HG03064 (cell line): Measurements from ENCODE around the gene DNLZ.
"Not testable (repeated sequence)": the region's sequence is repeated elsewhere in the genome, so short reads cannot be mapped to it uniquely, and the experiment has no call there.

Experiments
- ATAC-seq: cut with Tn5 transposase; IDR thresholded peaks from one replicate; pipeline ENCODE4 v1.9.1; 2021; ENCODE audit warnings: low read depth; ENCODE audit not compliant: unreplicated experiment

The DNLZ gene

GRCh38 chr9:136361754-136362449 lies 1.6 kb downstream of the DNLZ start:
- no peak for ATAC-seq

- no peak for ATAC-seq
These were observed 2.3 kb downstream of the DNLZ start for GRCh38 chr9:136361047-136361753.

- no peak for ATAC-seq
These were observed 3.5 kb downstream of the DNLZ start for GRCh38 chr9:136359774-136360718.

- ATAC-seq, result no peak
These were observed 4.7 kb downstream of the DNLZ start for GRCh38 chr9:136358888-136359287.

GRCh38 chr9:136358016-136358415 lies 5.5 kb downstream of the DNLZ start:
- ATAC-seq, result no peak

GRCh38 chr9:136357202-136357725 lies 6.3 kb downstream of the DNLZ start:
- ATAC-seq, result no peak

GRCh38 chr9:136355616-136356557 lies 7.7 kb downstream of the DNLZ start:
- no peak for ATAC-seq

- ATAC-seq, result no peak
These were observed 8.9 kb downstream of the DNLZ start for GRCh38 chr9:136354592-136355085.

- ATAC-seq, result no peak
These were observed 9.6 kb downstream of the DNLZ start for GRCh38 chr9:136353757-136354488.

- no peak for ATAC-seq
These were observed 10.5 kb downstream of the DNLZ start for GRCh38 chr9:136353088-136353487.

- no peak for ATAC-seq
These were observed 10.9 kb downstream of the DNLZ start for GRCh38 chr9:136352682-136353081.

GRCh38 chr9:136351868-136352267 lies 11.7 kb downstream of the DNLZ start:
- ATAC-seq, result not testable (repeated sequence)

GRCh38 chr9:136351252-136351800 lies 12.2 kb downstream of the DNLZ start:
- no peak for ATAC-seq

- ATAC-seq, result no peak
These were observed 14.0 kb downstream of the DNLZ start for GRCh38 chr9:136349546-136349945.

GRCh38 chr9:136348691-136349090 lies 14.9 kb downstream of the DNLZ start:
- ATAC-seq, result no peak

GRCh38 chr9:136347472-136348256 lies 15.9 kb downstream of the DNLZ start:
- no peak for ATAC-seq

- no peak for ATAC-seq
These were observed 16.5 kb downstream of the DNLZ start for GRCh38 chr9:136346927-136347465.

- ATAC-seq, result no peak
These were observed 17.4 kb downstream of the DNLZ start for GRCh38 chr9:136346157-136346481.
